ENCODE data around the gene TSSK3.

Gene TSSK3

GRCh38 chr1:32329931-32330466 is 32.3 kb upstream of the TSSK3 start:
- TF ChIP-seq, protein P1, sequence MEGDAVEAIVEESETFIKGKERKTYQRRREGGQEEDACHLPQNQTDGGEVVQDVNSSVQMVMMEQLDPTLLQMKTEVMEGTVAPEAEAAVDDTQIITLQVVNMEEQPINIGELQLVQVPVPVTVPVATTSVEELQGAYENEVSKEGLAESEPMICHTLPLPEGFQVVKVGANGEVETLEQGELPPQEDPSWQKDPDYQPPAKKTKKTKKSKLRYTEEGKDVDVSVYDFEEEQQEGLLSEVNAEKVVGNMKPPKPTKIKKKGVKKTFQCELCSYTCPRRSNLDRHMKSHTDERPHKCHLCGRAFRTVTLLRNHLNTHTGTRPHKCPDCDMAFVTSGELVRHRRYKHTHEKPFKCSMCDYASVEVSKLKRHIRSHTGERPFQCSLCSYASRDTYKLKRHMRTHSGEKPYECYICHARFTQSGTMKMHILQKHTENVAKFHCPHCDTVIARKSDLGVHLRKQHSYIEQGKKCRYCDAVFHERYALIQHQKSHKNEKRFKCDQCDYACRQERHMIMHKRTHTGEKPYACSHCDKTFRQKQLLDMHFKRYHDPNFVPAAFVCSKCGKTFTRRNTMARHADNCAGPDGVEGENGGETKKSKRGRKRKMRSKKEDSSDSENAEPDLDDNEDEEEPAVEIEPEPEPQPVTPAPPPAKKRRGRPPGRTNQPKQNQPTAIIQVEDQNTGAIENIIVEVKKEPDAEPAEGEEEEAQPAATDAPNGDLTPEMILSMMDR (IDR thresholded peaks at IDR 0.05; ENCODE audit: control extremely low read depth, extremely low read depth, low read depth, missing control alignments): no peak
- no peak for DNase-seq (ENCODE audit: extremely low spot score)
- POLR2A ChIA-PET: interaction anchor here (0.7 to 1.2 kb wide), 2 partner anchors 8 to 74 kb away, joined by 3 read pairs; no protein-coding TSS in a partner anchor
- CTCF ChIA-PET: interaction anchor here (0.8 to 3.8 kb wide), 5 partner anchors 13 to 115 kb away, joined by 3 to 25 read pairs (median 9); no protein-coding TSS in a partner anchor

DNA sequence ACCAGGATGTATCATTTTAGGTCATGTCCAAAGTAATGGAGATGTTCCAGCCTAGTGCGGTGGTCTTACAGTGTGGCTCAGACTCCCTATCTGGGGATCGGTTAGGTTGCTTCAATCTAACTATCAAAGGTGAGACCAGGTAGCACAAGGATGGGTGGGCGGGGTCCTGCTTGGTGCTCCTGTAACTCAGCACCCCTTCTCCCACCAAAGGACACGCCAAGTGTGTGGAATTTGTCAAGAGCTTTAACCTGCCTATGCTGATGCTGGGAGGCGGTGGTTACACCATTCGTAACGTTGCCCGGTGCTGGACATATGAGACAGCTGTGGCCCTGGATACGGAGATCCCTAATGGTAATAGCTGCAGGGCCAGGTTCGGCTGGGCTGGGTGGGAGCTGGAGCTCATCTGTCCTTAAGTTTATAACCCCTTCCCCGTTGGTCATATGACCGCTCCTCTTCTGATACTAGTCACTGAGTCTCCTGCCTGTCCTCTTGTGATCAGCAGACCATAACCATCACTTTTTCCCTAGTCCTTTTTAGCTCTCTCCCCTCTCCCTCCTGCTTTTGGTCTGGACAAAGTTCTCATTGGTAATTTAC is 31.7 kb upstream of the TSSK3 start:
- no peak for DNase-seq (ENCODE audit: extremely low spot score)
- POLR2A ChIA-PET: interaction anchor here (0.6 to 1.2 kb wide), 4 partner anchors 9 to 75 kb away, joined by 3 to 7 read pairs (median 4); partner anchors contain the start of gene HDAC1
- CTCF ChIA-PET: interaction anchor here (0.8 to 3.8 kb wide), 6 partner anchors 14 to 115 kb away, joined by 3 to 25 read pairs (median 3); no protein-coding TSS in a partner anchor
- TF ChIP-seq, protein P1 (IDR thresholded peaks at IDR 0.05; ENCODE audit: control extremely low read depth, extremely low read depth, low read depth, missing control alignments): no peak

DNA sequence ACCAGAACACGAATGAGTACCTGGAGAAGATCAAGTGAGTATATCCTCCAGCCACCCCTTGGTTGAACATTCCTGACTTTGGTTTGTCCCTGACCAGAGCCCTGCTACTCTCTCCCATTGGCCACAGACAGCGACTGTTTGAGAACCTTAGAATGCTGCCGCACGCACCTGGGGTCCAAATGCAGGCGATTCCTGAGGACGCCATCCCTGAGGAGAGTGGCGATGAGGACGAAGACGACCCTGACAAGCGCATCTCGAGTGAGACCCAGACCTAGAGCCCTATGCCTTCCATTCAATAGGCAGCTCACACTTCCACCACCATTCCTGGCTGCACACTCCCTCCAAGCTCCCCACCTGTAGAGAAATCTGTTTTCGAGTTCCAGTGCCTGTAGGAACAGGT is 30.8 kb upstream of the TSSK3 start:
- CTCF ChIA-PET: interaction anchor here (0.6 to 3.8 kb wide), 7 partner anchors 9 to 116 kb away, joined by 3 to 27 read pairs (median 3); no protein-coding TSS in a partner anchor

GRCh38 chr1:32332290-32333079 is 29.9 kb upstream of the TSSK3 start:
- POLR2A ChIA-PET: interaction anchor here (0.5 to 3.7 kb wide), 7 partner anchors 10 to 140 kb away, joined by 3 to 31 read pairs (median 4); partner anchors contain the start of gene CCDC28B
- TF ChIP-seq, protein P1 (IDR thresholded peaks at IDR 0.05; ENCODE audit: control extremely low read depth, extremely low read depth, low read depth, missing control alignments): no peak
- no peak for DNase-seq (ENCODE audit: extremely low spot score)
- CTCF ChIA-PET: interaction anchor here (0.6 to 3.8 kb wide), 7 partner anchors 10 to 117 kb away, joined by 3 to 27 read pairs (median 7); no protein-coding TSS in a partner anchor

More for the DNA sequence above, 30.8 kb upstream of the TSSK3 start:
- TF ChIP-seq, protein P1 (IDR thresholded peaks at IDR 0.05; ENCODE audit: control extremely low read depth, extremely low read depth, low read depth, missing control alignments): no peak
- POLR2A ChIA-PET: interaction anchor here (0.5 to 3.7 kb wide), 6 partner anchors 9 to 139 kb away, joined by 3 to 31 read pairs (median 4); partner anchors contain the start of gene HDAC1
- no peak for DNase-seq (ENCODE audit: extremely low spot score)

GRCh38 chr1:32333251-32333963 is 28.9 kb upstream of the TSSK3 start:
- DNase-seq (ENCODE audit: extremely low spot score): no peak
- POLR2A ChIA-PET: interaction anchor here (0.6 to 3.7 kb wide), 8 partner anchors 11 to 133 kb away, joined by 3 to 31 read pairs (median 5); partner anchors contain the start of gene CCDC28B
- CTCF ChIA-PET: interaction anchor here (0.8 to 3.8 kb wide), 8 partner anchors 10 to 118 kb away, joined by 3 to 27 read pairs (median 6); no protein-coding TSS in a partner anchor
- TF ChIP-seq, protein P1 (IDR thresholded peaks at IDR 0.05; ENCODE audit: control extremely low read depth, extremely low read depth, low read depth, missing control alignments): no peak

Measured in GM10248 (cell line).